Upper lobe of left lung (tissue), 4 donors: ENCODE measurements around the gene C1orf226.

Source experiments
- CTCF ChIP-seq, 6 experiments: fragments of 450-650 bp in 4 of 6; fragments of 200-600 bp in 2 of 6; sonication (generic) in 2 of 6; IDR thresholded peaks; one replicate each; pipeline ENCODE4 v1.5.1; 2016 to 2019; ENCODE audit warnings: antibody characterized with exemption in 6 of 6
- EP300 ChIP-seq, 4 donors: sonication (generic); formaldehyde crosslinking; IDR thresholded peaks; one replicate each; pipeline ENCODE4 v1.5.1; 2017; ENCODE audit warnings: antibody characterized with exemption in 4 of 4, control low read depth in 2 of 4
- POLR2A ChIP-seq, 4 donors: fragments of 450-650 bp; IDR thresholded peaks; one replicate each; pipeline ENCODE4 v1.5.1; 2016 to 2017; ENCODE audit warnings: antibody characterized with exemption in 4 of 4, mild to moderate bottlenecking in 2 of 4

- TF ChIP-seq CTCF (IDR thresholded peaks at IDR 0.05) (no peak), POLR2A (IDR thresholded peaks at IDR 0.05) (no peak), EP300 (IDR thresholded peaks at IDR 0.05) (no peak)
Observed at GRCh38 chr1:162416909-162417308, 35.4 kb downstream of the C1orf226 start.
